ENCODE results near the gene CCDC177. TPM values are rescaled to one million over a fixed set of nuclear protein-coding genes. Genes with fewer than 3 reads are reported as not detected.

Gene CCDC177
- under 0.01 TPM in 2 replicates for total RNA-seq

DNA sequence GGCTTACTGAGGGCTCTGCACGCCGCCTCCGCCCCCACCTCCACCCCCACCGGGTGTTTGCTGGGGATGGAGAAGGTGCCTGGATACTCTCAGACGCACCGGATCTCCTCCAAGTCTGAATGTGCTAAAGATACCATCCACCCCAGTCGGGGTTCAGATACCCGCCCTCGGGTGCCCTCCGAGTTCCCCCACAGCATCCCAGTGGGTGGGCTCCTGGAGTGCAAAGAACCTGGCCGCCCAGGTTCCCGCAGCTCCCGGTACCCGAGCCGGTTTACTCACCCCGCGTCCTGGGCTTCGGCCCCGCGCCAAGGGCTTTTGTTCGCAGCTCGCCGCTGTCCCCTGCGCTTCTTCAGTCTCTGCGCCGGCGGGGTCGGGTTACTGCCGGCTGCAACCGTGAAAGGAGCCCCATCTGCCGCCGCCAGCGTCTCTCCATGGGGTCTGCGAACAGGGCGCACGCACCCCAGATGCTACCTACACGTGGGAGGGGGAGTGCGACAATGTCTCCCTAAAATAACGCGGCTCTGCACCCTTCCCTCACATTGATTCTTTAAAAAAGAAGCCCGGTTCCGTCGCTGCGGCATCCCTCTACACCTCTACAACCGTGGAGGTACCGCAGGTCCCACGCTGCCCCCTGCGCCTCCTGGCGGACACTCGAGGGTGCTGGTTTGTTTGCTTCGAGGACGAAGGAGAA lies at the start of gene CCDC177:
Gene CCDC177, minus strand, starts transcription at position 609 of the 691 bp plus-strand sequence. CDS start 1,249 bp downstream, outside the sequence.

DNA sequence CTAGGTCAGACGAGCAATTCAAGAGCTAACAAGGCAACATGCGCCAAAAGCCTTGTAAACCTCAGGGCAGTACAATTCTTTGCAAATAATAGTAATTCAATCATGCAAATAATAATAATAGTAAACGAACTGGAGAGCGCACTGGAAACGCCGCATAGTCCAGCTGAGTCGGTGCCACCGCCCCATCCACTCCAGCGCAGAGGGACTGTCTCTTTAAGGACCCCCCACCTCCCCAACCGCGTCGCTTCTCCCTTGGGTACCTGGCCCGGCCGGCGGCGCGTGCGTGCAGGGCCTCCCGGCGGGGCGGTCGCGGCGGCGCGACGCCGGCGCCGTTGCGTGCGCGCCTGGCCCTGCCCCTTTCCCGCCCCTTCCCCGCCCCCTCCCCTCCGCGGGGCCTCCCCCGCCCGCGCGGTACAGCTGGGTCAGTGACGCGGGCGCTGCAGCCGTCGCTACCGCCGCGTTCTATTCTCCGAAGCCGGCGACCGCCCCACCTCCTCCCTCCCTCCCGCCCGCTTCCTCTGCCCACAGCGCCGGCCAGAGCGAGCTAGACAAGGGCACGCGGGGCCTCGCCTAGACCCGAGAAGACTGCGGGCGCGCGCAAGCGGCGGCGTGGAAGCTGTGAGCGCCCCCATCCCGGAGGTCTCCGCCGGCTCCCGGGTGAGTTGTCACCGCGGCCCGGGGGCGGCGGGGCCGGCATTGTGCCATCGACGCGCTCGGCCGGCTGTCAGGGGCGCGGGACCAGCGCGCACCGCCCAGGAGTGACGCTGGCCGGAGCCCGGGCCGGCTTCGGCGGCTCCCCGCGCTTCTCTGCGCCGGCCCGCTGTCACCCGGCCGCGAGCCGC lies 36.7 kb upstream of the CCDC177 start, which contains the start of gene SUSD6:
Gene SUSD6, plus strand, starts transcription at position 425 of the 842 bp plus-strand sequence. CDS start 46,997 bp downstream, outside the sequence.

Other genes with a start within 250 kb of the CCDC177 start
- 113 and 161 TPM in 2 replicates for gene ERH, start 176.6 kb downstream of the CCDC177 start, total RNA-seq
- gene SLC39A9, start 176.2 kb downstream of the CCDC177 start, total RNA-seq, result 115 and 116 TPM in 2 replicates
- under 0.01 TPM in 2 replicates for gene PLEKHD1, start 90.1 kb downstream of the CCDC177 start, total RNA-seq
- gene SUSD6, start 36.7 kb upstream of the CCDC177 start, total RNA-seq, result 6.8 and 7.0 TPM in 2 replicates
- 135 and 268 TPM in 2 replicates for gene SRSF5, start 192.3 kb upstream of the CCDC177 start, total RNA-seq
- not detected in 2 replicates for gene SLC10A1, start 222.4 kb upstream of the CCDC177 start, total RNA-seq